Activated naive CD8-positive, alpha-beta T cell treated with anti-CD3 and anti-CD28 coated beads, Interleukin-2, amount 50 U/mL, for 16 hours (primary cell): Measurements from ENCODE around the gene OR10X1.

ENCODE experiments used
- DNase-seq: peaks from one replicate; pipeline ENCODE4 v3.0.0-alpha.2; 2020; ENCODE audit warnings: low read depth, low spot score

Gene OR10X1, protein sequence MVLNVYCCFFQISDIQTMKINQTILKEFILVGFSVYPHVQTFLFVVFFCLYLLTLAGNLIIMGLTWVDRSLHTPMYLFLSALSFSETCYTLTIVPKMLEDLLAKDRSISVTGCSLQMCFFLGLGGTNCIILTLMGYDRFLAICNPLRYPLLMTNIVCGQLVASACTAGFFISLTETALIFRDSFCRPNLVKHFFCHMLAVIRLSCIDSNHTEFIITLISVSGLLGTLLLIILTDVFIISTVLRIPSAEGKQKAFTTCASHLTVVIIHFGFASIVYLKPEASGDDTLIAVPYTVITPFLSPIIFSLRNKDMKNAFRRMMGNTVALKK

DNA sequence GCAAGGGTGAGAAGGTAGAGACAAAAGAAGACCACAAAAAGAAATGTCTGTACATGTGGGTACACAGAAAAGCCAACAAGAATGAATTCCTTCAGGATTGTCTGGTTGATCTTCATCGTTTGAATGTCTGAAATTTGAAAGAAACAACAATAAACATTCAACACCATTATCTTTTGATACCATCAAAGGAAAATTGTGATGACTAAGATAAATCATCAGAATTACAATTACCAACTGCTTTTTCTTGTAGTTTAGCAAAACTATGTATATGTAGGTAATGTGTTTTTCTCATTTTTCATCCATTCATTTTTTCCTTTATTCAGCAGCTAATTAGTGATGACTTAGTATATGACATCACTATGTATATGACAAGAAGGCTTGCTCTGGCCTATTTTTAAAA is at the start of gene OR10X1:
Gene OR10X1 (minus strand): TSS at position 167 of the 400 bp plus-strand sequence. CDS start 0 bp downstream, at position 167.
- DNase-seq: no peak

DNA sequence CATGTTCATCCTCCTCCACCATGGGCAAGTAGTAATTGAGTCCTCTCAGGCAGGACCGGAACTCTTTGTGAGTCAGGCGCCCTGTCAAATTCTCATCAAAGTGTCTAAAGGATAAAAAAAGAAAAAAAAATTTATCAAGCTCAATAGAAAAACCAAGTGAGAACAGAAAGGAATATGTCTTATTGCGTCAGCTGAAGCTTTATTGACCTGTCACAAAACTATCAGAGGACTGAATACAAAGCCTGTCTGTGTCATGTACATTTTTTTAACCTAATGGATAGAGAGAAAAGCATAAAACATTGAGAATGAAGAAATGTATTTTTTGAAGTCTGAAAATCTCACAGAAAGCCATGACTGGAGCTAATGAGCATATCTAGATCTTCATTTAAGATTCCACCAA is 34.1 kb upstream of the OR10X1 start:
- DNase-seq: no peak

DNA sequence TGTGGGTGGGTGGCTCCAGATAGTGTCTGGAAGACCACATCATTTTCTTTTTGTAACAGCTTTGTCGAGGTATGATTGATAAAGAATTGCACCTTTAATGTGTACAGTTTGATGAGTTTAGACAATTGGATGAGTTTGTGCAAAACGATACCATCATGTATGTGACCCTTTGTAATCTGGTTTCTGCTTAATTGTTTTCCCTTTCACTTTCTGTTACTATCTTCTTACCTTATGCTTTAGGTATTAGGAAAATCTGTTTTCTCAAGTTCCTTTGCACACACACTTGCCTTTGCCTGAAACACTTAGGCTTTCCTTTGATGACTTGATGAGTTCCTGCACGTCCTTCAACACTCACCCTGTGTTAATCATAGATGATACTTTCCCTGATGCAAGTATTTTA is 32.2 kb upstream of the OR10X1 start:
- no peak for DNase-seq

DNA sequence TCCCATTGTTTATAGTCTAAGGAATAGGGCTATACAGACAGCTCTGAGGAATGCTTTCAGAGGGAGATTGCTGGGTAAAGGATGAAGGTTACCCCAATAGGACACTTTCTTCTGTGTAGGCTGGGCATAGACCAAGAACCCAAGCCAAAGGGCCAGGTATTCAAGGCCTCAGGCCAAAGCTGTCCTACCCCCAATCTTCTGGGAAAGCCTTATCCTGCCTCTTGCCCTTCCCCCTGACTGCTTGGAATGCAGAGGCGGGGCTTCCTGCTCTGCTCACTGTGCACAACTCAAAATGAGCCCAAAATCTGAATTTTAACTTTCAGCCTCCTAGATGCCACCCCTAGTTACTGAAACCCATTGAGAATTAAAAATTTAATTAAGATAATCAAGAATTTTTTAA is 27.6 kb upstream of the OR10X1 start:
- DNase-seq: no peak

DNA sequence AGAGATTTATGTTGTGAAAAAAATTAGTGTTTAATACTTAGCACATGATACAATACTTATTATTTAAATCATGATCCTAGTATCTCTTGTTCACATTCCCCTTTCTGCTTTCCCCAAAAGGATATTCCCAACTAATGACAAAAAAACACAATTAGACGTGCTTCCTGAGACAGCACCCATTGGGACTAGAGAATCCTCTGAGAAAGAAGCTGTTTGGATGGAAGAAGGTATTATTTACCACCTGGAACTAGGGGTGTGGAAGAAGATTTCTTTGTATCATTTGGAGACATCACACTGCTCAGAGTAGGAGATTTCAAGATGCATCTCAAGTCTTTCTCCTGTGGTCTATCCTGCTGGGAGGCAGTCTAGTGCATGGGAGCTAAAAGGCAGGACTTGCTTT is 25.3 kb upstream of the OR10X1 start, which contains the start of gene OR10Z1:
Gene OR10Z1 (plus strand): TSS at position 301 of the 400 bp plus-strand sequence. CDS start 1,171 bp downstream, outside the sequence.
- no peak for DNase-seq

DNA sequence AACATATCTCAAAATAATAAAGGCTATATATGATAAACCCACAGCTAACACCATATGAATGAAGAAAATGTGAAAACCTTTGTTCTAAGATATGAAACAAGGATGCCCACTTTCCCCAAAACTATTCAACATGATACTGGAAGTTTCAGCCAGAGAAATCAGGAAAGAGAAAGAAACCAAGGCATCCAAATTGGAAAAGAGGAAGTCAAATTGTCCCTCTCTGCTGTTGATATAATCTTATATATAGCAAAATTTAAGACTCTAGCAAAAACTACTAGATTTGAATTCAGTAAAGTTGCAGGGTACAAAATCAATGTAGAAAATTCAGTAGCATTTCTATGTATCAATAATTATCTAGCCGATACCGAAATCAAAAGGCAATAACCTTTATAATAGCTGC is 21.0 kb upstream of the OR10X1 start:
- DNase-seq: no peak

DNA sequence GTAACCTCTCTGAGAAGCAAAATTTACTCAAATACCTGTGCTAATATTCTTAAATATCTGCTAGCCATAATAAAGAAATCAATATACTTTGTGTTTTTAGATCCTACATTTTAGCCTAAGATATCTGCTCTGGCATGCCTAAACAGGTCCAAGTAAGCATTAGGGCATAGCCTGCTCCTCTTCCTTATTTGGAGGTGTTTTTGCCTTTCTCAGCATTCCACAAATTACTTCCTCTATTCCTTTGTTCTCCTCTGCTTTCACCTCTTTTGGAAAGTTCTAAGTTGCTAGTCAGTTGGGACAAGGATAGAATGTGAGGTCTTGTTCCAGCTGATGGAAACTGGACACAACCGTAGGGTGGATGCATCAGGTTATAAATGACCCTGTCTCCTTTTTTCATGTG is 7.2 kb upstream of the OR10X1 start:
- DNase-seq: no peak

DNA sequence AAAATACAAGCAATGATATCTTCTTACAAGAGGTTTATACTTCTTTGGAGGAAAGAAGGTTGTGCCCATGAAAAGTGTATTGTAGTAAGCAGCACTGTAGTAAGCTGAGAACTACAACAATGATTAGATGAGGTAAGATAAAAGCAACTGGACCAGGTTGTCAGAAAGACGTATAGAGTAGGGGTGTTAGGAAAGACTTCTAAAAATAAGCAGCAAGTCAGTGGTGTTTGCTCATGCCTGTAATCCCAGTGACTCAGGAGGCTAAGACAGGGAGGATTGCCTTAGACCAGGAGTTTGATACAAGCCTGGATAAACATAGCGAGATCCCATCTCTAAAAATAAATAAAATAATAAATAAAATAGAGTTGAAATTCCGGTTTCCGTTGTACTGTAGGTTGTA is 4.3 kb upstream of the OR10X1 start:
- DNase-seq: no peak

DNA sequence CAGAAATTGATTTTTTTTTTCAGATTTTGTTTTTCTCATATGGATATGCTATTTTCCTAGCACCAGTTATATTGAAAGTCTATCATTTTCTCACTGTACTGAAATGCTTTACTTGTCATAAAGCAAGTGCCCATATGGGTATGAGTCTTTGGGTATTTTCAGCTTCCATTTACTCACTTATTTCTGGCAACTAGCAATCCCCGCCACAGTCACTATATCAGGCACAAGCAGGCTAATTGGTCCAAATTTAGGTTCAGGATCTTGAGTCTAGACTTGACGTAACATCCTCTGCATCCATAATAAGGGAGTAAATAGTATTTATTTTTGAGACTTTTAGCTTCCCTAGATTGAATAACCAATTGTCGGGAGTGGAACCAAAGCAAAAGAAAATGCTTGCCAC is 2.1 kb downstream of the OR10X1 start:
- no peak for DNase-seq

DNA sequence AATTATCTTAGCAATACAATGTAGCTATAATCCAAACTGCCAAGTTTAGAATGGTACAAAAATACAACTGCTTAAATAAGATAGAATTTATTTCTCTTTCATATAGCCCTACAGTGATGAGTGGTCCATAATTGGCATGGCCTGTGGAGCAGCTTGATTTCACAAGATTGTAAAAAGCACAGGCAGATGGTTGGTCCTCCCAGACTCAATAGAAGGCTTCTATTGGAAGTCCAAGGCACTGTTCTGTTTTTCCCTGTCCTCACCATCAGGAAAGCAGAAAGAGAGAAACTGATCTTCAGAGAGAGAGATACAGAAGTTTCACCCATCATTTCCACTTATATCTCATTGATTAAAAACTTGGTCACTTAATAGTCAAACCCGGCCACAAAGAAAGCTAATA is 7.5 kb downstream of the OR10X1 start:
- DNase-seq: no peak

DNA sequence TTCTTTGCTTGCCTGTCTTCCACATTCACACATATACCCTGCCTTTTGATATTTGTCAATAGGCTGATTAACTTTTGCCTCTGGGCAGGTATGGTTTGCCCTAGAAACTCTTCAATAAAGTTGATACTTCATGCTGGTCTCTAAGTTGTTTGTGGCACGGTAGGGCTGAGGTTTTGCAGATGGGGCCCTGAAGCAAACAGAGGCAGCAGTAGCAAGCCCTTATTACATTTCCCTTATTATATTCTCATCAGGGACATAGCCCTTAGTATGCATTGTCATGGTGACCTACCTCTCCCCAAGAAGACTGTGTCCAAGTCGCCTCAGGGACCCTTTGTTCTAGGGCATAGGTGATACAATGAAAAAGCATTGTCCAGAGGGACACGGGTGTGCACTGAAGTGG is 9.2 kb downstream of the OR10X1 start, which contains the start of gene OR6P1:
Gene OR6P1 (minus strand): TSS at position 101 of the 400 bp plus-strand sequence. CDS start 6,976 bp downstream, outside the sequence.
- DNase-seq: no peak

DNA sequence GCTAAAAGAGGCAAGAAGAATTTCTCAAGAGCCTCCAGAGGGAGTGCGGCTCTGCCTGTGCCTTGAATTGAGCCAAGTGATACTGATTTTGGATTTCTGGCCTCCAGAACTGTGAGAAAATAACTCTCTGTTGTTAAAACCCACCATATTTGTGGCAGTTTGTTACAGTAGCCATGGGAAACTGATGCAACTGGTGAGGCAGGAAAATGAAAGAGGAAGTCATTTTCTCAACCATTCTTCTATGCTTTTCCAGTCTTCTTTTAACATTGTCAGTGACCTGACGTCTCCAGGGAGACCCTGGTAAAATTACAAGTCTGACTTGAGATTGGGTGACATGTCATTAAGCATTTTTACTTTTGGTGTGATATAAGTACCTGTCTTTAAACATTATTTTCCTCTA is 15.1 kb downstream of the OR10X1 start:
- DNase-seq: no peak

DNA sequence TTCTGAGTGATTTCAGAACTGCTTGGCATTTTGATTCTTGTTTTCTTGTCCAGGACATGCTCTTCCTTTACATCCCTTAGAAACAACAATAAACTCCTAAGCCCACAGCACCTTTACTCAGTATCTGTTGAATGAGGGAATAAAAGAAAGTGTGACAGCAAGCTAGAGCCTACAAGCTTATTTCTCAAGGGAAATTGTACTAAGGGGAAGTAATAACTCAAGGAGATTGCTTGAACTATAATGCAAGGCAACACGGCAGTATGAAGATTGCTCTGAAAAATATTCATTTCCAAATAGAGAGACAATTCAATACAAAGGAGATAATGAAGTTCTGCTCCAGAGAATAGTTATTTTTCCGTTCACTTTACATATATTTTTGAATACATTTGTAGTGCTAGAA is 15.8 kb downstream of the OR10X1 start:
- no peak for DNase-seq

DNA sequence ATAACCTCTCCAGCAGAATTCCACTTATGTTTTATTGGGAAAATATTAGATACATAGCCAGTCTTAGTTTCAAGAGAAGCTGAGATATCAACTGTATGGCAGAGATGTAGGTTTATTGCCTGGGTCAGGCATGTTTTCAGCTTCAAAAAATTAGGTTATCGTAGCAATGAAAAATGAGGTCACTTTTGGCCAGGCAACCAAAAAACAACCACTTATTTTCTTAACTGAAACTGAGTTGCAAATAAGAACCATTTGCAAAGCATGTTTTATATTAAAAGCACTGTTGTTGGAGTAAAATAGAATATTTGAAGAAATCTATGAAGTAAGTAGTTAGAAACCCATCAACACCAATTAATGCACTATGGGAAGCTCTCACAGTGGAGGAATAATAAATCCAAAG is 20.0 kb downstream of the OR10X1 start:
- DNase-seq: no peak

DNA sequence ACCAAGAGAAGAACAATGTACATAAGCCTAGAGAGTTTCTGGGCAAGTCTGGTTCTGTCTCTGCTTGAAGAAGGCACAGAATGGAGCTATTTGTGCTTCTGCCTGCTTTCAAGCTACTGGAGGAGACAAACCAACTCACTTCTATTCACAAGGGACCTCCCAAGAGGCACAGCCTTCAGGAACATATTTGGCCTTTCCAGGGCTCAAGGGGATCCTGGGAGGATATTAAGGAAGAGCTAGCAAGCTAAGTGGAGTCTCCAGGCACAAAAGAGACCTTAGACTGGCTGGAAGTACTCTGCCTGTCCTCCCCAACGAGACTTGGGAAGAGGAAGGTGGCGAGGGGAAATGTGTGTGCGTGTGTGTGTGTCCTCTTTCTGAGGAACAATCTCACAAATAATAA is 25.3 kb downstream of the OR10X1 start, which contains the start of gene OR6Y1:
Gene OR6Y1 (minus strand): TSS at position 54 of the 400 bp plus-strand sequence. CDS start 6,300 bp downstream, outside the sequence.
- DNase-seq: no peak

DNA sequence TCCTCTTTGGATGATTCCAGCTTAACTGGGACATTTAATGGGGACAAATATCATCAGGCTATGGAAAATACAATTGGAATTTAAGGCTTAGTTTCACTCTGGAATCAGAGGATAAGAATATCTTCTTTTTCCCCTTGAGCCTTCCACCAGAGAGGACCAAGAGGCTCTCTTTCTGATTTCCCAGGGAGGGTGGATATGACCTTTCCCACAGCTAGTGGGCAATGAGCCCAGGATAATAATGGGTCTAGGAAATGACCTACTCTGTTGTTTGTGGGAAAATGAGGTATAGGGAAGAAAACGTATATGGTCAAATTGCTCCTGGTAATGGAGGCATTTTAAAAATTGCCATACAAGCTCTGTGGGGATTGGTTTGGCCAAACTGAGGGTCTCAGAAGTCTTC is 27.4 kb downstream of the OR10X1 start:
- DNase-seq: no peak

DNA sequence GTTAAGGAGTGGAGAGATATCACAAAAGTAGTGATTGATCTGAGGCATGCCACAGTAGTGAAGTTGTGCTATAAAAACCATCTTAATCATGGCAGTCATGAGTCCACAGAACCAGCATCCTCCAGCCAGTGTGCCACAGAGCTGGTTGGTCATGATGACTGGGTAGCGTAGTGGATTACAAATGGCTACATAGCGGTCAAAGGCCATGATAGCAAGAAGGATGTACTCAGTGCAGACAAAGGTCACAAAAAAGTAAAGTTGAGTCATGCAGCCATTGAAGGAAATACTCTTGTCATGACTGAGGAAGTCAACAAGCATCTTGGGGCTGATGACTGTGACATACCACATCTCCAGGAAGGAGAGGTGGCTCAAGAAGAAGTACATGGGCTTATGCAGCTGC is 32.2 kb downstream of the OR10X1 start:
- no peak for DNase-seq

DNA sequence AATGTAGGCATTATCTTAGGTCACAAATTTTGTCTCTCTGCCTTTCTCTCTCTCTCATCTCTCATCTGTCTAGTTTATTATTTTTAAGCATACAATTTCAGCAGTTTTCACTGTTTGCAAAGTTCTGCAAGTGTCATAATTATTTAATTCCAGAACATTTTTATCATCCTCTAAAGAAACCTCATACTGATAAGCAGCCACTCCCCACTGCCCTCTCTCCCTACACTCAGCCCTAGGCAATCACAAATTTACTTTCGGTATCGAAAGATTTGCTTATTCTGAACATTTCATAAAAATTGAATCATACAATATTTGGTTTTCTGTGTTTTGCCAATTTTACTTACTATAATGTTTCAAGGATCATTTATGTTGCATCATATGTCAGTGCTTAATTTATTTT is 42.1 kb downstream of the OR10X1 start:
- no peak for DNase-seq

DNA sequence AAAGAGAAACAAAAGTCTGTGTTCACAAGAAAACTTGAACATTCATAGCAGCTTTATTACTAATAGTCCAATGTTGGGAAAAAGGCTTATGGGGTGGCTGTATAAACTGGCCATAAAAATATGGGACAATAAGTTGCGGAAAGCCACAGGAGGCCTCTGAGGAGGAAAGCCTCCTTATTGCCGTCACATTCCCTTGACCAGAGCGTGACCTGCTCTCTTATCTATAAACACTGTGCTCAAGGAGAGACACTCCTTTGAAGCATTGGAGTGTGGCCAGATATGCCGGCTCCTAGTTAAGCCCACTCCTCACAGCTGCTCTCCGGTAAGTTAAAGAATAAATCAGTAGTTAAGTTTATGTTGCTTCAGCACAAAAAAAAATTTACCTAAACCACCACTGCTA is 45.2 kb downstream of the OR10X1 start:
- DNase-seq: no peak
